Superior temporal gyrus (tissue), 1 donor: Measurements from ENCODE around the gene GABRG2.

ENCODE experiments used
- DNase-seq: peaks from one replicate; pipeline ENCODE4 v3.0.0-alpha.2; 2016; ENCODE audit errors: extremely low spot score

The GABRG2 gene

DNA sequence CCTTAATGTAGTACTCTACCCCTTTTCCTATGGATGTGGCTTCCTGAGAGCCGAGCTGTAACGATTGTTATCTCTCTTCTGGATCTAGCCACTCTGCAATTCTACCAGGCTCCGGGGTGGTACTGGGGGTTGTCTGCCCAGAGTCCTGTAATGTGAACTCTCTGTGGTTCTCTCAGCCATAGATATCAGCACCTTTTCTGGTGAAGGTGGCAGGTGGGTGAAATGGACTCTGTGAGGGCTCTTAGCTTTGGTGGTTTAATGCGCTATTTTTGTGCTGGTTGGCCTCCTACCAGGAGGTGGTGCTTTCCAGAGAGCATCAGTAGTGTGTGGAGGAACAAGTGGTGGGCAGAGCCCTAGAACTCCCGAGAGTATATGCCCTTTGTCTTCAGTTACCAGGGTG, 122.1 kb downstream of the GABRG2 start:
- DNase-seq, result no peak

DNA sequence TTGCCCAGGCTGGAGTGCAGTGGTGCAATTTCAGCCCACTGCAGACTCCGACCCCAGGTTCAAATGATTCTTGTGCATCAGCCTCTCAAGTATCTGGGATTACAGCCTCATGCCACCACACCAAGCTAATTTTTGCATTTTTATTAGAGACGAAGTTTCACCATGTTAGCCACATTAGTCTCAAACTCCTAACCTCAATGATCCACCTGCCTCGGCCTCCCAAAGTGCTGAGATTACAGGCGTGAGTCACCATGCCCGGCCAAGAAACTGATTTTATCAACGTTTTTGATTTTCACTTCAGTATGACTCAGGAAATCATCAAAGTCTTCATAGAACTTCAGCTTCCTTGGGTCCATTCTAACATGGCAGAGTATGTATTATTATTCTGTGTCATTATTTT, 125.4 kb downstream of the GABRG2 start:
- DNase-seq, result no peak

DNA sequence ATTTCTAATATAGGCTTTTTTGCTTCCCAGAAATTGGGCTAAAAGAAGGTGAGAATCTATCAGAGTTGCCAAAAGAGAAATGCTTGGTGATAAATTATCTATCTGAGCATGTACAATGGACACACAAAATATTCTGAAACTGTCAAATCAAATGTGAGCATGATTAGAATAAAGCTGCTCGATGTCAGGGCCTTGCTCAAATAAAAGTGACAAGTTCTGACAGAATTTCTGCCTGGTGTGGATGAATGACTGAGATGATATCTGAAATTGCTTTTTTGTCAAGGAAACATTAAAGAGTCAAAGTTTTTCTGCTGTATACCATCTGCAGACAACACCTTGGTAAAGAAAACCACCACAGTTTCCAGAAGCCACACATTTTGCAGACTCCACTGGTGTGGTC, 128.8 kb downstream of the GABRG2 start:
- no peak for DNase-seq

DNA sequence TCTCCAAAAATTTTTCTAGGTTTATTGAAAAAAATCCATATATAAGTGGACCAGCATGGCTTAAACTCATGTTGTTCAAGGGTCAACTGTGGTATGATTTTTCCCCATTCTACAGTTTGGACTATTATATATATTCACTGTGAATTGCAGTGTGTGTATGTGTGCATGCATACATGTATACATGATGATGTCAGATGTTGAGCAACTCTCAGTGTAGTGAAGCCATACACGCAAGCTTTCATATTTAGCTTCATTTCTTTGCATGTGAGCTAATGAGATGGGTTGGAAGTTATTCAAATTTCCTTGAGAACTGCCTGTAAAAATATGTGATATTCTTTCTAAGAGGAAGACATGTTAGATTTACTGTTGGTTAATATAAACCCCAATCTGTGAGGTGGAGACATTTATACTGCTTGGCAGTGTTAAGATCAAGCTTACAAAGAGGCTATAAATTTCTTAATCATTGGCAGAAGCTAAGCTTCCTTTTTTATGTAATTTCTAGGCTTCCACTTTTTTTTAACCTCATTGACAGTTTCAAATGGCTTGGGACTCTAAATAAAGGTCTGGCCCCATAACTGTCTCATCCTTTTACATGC, 134.8 kb downstream of the GABRG2 start:
- DNase-seq, result no peak
